NCI-H146 (cell line): Measurements from ENCODE around the gene MINAR1.
A peak's percentile ranks its signal among the peaks of the same experiment; 100 is the strongest.

ENCODE experiments used
- DNase-seq: peaks from one replicate; lab custom pipeline; 2025; lab: John Stamatoyannopoulos, UW

The MINAR1 gene

GRCh38 chr15:79430901-79431635 is 1.1 kb upstream of the MINAR1 start:
- DNase-seq = no peak

GRCh38 chr15:79432345-79433275 is 474 bp downstream of the MINAR1 start:
- peak; percentile 65 for DNase-seq

DNA sequence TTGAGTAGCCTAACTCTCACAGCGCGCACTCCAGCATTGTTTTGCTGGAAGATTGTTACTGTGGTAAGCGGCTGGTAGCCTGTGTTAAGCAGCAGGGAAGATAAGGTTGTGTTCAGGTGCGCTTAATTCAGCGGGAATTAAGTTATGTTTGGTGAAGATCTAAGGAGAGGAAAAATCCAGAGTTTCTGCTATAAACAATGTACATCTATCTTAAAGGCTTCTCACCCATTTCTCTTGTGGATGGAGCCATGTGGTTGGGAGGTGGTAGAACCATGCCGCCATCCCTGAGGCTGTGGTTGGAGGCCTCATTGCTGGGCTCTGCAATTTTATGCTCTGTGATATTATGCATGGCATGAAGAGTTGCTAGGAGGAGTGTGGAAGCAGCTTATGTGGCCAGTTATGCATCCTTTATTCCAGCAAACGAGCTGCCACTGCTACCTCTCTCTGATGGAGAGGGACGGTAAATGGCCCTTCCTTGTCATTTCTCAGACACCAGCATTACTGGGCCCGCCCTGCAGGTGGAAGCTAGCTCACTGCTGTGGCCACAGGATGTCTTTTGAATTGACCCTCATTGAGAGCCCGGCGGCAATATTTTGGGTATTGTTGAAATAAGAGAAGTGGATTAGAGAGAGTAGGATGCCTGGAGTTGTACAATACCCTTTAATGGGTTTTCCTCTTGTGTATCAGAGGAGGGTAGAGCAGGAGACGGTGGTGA is 1.3 kb downstream of the MINAR1 start:
- peak; percentile 83 for DNase-seq

GRCh38 chr15:79434361-79434760 is 2.2 kb downstream of the MINAR1 start:
- no peak for DNase-seq

DNA sequence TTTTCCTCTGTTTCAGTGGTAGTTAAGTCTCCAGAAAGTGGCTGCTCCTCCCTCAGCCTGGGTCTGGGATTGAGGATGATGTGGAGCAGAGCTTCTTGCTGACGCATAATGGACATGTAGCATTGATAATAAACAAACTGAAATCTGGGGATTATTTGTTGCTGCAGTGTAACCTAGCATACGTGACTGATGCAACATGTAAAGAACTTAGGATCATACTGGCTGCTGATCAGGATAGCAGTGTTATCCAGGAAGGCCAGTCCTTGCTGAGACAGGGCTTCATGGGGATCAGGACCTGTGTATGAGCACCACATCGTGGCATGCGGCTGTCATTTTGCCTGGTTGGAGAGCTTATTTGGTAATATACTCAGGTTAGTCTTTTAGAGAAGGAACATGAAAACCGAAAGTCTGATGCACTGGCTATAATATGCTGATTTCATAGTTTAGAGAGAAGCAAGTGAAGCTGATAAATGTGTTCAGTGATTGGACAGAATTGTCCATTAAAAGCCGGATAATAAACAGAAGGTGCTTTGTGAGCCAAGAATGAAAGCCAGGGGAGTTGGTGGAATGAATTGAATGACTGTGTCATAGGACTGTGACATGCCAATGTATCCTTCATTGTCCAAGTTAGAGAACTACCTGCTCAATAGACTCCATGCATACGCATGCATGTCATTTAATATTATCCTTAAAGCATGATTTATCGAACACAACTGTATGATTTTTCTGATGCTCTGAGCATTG is 4.1 kb downstream of the MINAR1 start:
- no peak for DNase-seq

DNA sequence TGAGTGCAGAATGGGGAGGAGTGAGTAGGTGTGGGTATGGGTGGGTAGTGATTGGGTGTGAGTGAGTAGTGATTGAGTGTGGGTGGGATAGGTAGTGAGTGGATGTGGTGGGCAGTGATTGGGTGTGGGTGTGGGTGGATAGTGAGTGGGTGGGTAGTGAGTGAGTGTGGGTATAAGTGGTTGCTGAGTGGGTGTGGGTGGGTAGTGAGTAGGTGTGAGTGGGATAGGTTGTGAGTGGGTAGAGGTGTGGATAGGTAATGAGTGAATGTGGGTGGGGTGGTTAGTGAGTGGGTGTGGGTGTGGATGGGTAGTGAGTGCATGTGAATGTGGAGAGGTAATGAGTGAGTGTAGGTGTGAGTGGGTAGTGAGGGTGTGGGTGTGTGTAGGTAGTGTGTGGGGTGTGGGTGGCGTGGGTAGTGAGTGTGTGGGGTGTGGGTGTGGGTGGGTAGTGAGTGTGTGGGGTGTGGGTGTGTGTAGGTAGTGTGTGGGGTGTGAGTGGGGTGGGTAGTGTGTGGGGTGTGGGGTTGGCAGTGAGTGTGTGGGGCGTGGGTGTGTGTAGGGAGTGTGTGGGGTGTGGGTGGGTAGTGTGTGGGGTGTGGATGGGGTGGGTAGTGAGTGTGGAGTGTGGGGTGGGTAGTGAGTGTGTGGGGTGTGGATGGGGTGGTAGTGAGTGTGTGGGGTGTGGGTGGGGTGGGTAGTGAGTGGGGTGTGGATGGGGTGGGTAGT is 5.3 kb downstream of the MINAR1 start:
- no peak for DNase-seq

- DNase-seq = no peak
These were observed 7.1 kb downstream of the MINAR1 start for GRCh38 chr15:79439236-79439635.

DNA sequence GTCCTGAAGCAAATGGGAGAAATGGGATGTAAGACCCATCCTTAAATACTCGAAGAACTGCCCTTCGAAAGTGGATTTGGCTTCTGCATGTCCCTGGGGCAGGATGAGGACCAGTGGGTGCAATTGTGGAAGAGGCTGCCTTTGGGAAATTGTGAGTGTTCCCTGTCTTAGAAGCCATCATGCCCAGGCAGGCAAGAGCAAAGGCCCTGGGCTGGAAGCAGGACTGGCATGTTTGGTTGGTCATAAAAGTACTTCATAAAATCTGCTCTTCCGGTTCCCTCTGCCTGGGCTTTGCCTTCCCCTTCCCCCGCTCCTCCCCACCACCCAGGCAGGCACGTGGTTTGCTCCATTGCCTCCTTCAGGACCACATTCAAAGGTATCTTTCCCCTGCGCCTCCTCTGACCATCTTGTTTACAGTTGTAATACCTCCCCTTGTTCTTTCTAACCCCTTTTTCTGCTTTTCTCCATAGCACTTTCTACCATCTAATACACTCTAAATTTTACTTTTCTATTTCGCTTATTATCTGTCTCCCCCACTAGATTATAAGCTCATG is 8.3 kb downstream of the MINAR1 start:
- DNase-seq = no peak

GRCh38 chr15:79442911-79443310 is 10.8 kb downstream of the MINAR1 start:
- DNase-seq = peak; percentile 67

- DNase-seq = no peak
These were observed 14.9 kb downstream of the MINAR1 start for GRCh38 chr15:79447060-79447459.

DNA sequence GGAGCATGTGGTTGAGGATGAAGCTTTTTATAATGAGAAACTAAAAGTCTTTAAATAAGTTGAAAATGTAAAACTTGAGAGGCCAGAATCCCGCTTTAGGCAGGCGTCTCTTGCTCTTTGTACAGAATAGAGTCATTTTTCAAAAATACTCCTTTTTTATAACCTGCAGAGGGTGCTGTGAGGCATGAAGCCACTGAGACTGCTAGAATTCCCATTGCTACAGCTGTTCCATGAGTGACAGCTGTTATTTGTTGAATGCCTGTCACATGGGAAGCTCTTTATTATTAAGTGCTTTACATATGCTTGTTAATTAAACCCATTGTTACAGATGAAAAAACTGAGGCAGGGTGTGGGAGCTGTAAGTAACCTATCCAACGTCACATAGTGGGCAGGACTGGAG is 18.5 kb downstream of the MINAR1 start:
- no peak for DNase-seq

DNA sequence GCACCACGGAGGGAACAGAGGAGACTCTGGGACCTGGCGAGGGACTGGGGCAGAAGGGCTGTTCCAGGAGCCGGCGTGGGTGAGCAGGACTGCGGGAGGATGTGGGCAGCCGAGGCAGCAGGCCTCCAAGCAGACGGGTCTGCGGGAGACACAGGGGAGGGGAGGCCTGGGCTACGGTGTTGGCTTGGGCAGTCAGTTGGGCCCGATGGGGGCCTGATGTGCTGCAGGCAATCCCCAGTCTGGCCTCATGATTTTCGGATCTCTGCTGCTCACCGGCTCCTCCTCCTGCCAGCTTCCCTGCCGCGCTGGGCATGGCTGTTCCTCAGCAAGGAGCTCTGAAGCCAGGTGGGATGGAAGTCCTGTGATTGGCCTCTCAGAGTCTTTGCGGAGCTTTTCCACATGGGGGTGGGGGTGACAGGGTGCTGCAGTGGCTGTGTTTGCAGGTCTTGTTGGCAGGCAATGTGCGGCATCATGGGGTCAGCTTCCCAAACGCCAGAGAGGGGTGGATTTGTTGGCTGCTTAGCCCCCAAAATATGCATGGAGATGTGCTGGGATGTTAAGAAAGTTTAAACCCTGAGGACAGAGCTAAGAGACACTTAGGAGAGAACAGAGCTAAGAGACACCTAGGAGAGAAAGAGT is 19.3 kb downstream of the MINAR1 start:
- no peak for DNase-seq

DNA sequence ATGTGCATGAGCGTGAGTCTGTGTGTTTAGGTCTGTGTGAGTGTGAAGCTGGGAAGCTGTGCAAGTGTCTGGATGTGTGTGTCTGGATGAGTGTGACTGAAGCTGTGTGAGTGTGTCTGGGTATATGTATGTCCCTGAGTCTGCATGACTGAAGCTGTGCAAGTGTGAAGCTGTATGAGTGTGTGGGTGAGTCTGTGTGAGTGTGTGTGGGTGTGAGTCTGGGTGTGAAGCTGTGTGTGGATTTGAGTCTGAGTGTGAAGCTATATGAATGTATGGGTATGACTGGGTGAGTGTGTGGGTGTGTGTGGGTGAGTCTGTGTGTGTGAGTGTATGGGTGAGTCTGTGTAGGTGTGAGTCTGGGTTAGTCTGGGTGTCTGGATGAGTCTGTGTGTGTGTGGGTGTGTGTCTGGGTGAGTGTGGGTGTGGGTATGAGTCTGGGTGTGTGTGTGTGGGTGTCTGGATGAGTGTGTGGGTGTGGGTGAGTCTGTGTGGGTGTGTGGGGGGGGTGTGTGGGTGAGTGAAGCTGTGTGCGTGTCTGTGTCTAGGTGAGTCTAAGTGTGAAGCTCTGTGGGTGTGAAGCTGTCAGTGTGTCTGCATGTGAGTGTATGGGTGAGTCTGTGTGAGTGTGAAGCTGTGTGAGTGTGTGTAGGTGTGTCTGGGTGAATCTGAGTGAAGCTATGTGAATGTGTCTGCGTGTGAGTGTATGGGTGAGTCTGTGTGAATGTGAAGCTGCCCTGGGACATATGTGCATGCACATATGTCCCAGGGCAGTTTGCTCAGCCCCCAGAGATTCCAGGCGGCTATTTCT is 20.3 kb downstream of the MINAR1 start:
- no peak for DNase-seq

DNA sequence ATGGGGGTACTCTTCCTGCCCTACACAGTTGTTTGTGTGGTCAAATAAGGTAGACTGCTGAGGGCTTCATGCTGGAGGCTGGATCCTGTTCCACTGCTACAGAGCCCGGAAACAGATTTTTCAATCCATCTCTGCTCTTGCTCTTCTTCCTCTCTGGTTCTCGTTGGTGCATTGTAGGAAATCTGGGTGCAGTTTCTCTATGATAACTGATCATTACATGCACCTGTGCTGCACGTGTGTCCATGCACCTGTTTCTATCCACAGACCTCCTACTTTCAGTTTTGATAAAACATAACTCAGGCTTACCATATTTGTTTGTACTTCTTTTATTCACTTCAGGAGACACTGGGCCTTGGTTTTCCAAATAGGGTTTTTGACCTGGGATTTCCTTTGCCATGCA is 21.3 kb downstream of the MINAR1 start:
- no peak for DNase-seq

GRCh38 chr15:79454063-79454462 is 21.9 kb downstream of the MINAR1 start:
- DNase-seq = no peak

DNA sequence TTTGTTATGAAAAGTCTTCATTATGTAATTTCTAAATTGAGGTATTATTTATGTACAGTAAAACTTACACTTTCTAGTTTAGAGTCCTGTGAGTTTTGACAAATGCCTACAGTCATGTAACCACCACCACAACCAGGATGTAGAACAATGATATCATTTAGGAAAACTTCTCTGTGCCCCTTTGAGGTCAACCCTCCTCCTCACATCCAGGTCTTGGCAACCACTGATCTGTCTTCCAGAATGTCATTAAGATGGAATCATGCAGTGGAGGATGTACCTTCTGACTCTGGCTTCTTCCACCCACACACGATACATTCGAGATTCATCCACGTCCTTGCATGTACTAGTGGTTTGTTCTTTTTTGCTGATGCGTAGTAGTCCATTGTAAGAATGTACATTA is 23.2 kb downstream of the MINAR1 start:
- no peak for DNase-seq

DNA sequence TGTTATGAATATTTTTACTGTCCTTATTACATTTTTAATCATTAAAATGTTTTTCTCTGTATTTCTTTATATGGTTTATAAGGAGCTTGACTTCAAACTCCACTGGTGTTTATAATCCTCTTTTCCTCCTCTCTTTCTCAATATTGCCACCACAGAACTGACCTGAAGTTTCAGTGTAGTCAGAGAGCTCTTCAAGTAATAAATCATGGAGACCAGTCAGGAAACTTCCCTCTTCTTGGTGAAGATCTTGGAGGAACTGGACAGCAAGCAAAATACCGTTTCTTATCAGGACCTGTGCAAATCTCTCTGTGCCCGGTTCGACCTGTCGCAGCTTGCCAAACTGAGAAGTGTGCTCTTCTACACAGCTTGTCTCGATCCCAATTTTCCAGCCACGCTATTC is 23.8 kb downstream of the MINAR1 start:
- DNase-seq = no peak

GRCh38 chr15:79458491-79458890 is 26.4 kb downstream of the MINAR1 start:
- no peak for DNase-seq

GRCh38 chr15:79459666-79460065 is 27.5 kb downstream of the MINAR1 start:
- DNase-seq = no peak
